K562 (cell line): ENCODE results near the gene TMC5. TPM values are rescaled to one million over a fixed set of nuclear protein-coding genes. Genes with fewer than 3 reads are reported as not detected.
A peak's percentile ranks its signal among the peaks of the same experiment; 100 is the strongest.

Source experiments
- ATAC-seq: fragments of 200-7000 bp; cut with Tn5 transposase; 3 replicates; pipeline ENCODE4 v1.9.1; 2020; ENCODE audit warnings: moderate library complexity
- BruUV-seq: library from RNA; stranded (reverse); fragments of 400-500 nt; replicated peaks from 2 replicates; lab custom pipeline; 2021; lab: Mats Ljungman, UMichigan
- CTCF ChIA-PET: fragments of 300-600 bp; formaldehyde crosslinking; extraction: SDS; loops from one replicate; lab custom pipeline; 2021; ENCODE audit warnings: low intra/inter-chr PET ratio; lab: Yijun Ruan, JAX
- POLR2A ChIA-PET: fragments of 300-600, 350-650 bp; sonication (Branson Sonifier 250); formaldehyde crosslinking; extraction: SDS; loops from one replicate; lab custom pipeline; 2021; ENCODE audit warnings: antibody characterized with exemption, inconsistent platforms; lab: Yijun Ruan, JAX
- DNase-seq, 4 experiments: peaks; one replicate each; pipeline versions ENCODE4 v3.0.0 to v3.0.0-alpha.2; 2011 to 2018; ENCODE audit warnings: low spot score in 3 of 4, mixed read lengths in 3 of 4; ENCODE audit errors: extremely low read depth in 1 of 4
- FAIRE-seq: peaks from 2 replicates; lab custom pipeline; 2011; peaks lifted over from hg19 to GRCh38; lab: Jason Lieb, UNC
- H2AFZ ChIP-seq: 2 replicates; pipeline ENCODE4 v1.6.0; 2011; ENCODE audit warnings: low read depth, low read length, control low read depth, inconsistent platforms
- H3K27ac ChIP-seq: fragments of 200-600 bp; 3 replicates; pipeline ENCODE4 v1.8.0; 2011; ENCODE audit warnings: low read depth, mild to moderate bottlenecking, control low read depth, inconsistent platforms, low read length, moderate library complexity, mixed read lengths; ENCODE audit errors: extremely low read depth
- H3K27me3 ChIP-seq, 2 experiments: fragments of 300-600 bp in 1 of 2; 2 replicates in 1 of 2; 3 replicates in 1 of 2; pipeline versions ENCODE4 v1.6.0 to v1.8.0; 2011; ENCODE audit warnings: inconsistent platforms in 2 of 2, low read length in 2 of 2, mild to moderate bottlenecking in 1 of 2, mixed read lengths in 1 of 2, moderate library complexity in 1 of 2; ENCODE audit not compliant: control insufficient read depth in 2 of 2, insufficient read depth in 2 of 2
- H3K36me3 ChIP-seq: fragments of 300-600 bp; 3 replicates; pipeline ENCODE4 v1.8.0; 2011; ENCODE audit warnings: mild to moderate bottlenecking, low read length, inconsistent platforms; ENCODE audit not compliant: control insufficient read depth, insufficient read depth
- H3K4me1 ChIP-seq, 2 experiments: fragments of 200-600 bp in 1 of 2; replicated peaks in 1 of 2; 2 replicates in 1 of 2; 3 replicates in 1 of 2; pipeline versions ENCODE4 v1.5.1 to v1.8.0; 2011; ENCODE audit warnings: inconsistent platforms in 2 of 2, low read length in 2 of 2, mild to moderate bottlenecking in 1 of 2, mixed read lengths in 1 of 2, moderate library complexity in 1 of 2; ENCODE audit not compliant: control insufficient read depth in 2 of 2, insufficient read depth in 2 of 2
- H3K4me2 ChIP-seq: 2 replicates; pipeline ENCODE4 v1.6.1; 2011; ENCODE audit warnings: low read length, control low read depth, inconsistent platforms, mixed read lengths; ENCODE audit not compliant: insufficient read depth
- H3K4me3 ChIP-seq: fragments of 200-600 bp; sonication (generic), shearing (Covaris generic); 2 replicates; pipeline ENCODE4 v1.5.1; 2016; ENCODE audit warnings: control low read depth, inconsistent platforms
- H3K79me2 ChIP-seq: fragments of 200-600 bp; 3 replicates; pipeline ENCODE4 v1.8.0; 2011; ENCODE audit warnings: low read length, inconsistent platforms; ENCODE audit not compliant: control insufficient read depth, insufficient read depth
- H3K9ac ChIP-seq, 2 experiments: 2 replicates each; pipeline versions ENCODE4 v1.6.0 to v1.6.1; 2011; ENCODE audit warnings: low read depth in 2 of 2, low read length in 2 of 2, control low read depth in 1 of 2, inconsistent platforms in 1 of 2, mild to moderate bottlenecking in 1 of 2, mixed read lengths in 1 of 2; ENCODE audit not compliant: insufficient read depth in 1 of 2
- H3K9me1 ChIP-seq: one replicate; pipeline ENCODE4 v1.6.0; 2011; ENCODE audit warnings: inconsistent platforms, mild to moderate bottlenecking, low read length, moderate library complexity; ENCODE audit not compliant: control insufficient read depth, insufficient read depth
- H3K9me3 ChIP-seq: replicated peaks from 2 replicates; pipeline ENCODE4 v1.5.1; 2011; ENCODE audit warnings: low read depth, low read length, inconsistent platforms; ENCODE audit not compliant: control insufficient read depth, insufficient read depth
- H4K20me1 ChIP-seq: replicated peaks from 2 replicates; pipeline ENCODE4 v1.6.1; 2011; ENCODE audit warnings: low read length, inconsistent platforms, mixed read lengths; ENCODE audit not compliant: control insufficient read depth, insufficient read depth
- CTBP1 ChIP-seq: fragments of 450-650 bp; IDR thresholded peaks from 2 replicates; pipeline ENCODE4 v1.6.1; 2016; ENCODE audit warnings: borderline replicate concordance
- EHMT2 ChIP-seq: fragments of 450-650 bp; IDR thresholded peaks from 2 replicates; pipeline ENCODE4 v1.6.1; 2018; ENCODE audit warnings: antibody characterized with exemption
- FOXJ3 ChIP-seq: sonication (generic); formaldehyde crosslinking; IDR thresholded peaks from 2 replicates; pipeline ENCODE4 v1.4.0; 2020; ENCODE audit warnings: mild to moderate bottlenecking, missing genetic modification reagents
- ID3 ChIP-seq, 2 experiments: fragments of 250-450 bp in 1 of 2; fragments of 450-650 bp in 1 of 2; sonication (Bioruptor Pico) in 1 of 2; IDR thresholded peaks; 2 replicates each; pipeline versions ENCODE4 v1.6.1 to v1.8.0; 2016 to 2021; ENCODE audit warnings: mild to moderate bottlenecking in 2 of 2, moderate library complexity in 2 of 2, missing compliant biosample characterization in 1 of 2, missing genetic modification characterization in 1 of 2
- MEIS2 ChIP-seq: fragments of 450-650 bp; IDR thresholded peaks from 2 replicates; pipeline ENCODE4 v1.6.1; 2014; ENCODE audit warnings: mild to moderate bottlenecking; ENCODE audit not compliant: partially characterized antibody
- NELFE ChIP-seq: IDR thresholded peaks from 2 replicates; pipeline ENCODE4 v1.6.1; 2011; ENCODE audit warnings: mild to moderate bottlenecking; ENCODE audit not compliant: insufficient read depth, insufficient read length
- NFE2 ChIP-seq: IDR thresholded peaks from 2 replicates; pipeline ENCODE4 v1.6.1; 2014; ENCODE audit warnings: antibody characterized with exemption, low read depth
- NFYB ChIP-seq: IDR thresholded peaks from 2 replicates; pipeline ENCODE4 v1.6.1; 2011; ENCODE audit warnings: mild to moderate bottlenecking, moderate library complexity; ENCODE audit not compliant: insufficient read length; ENCODE audit errors: extremely low read depth
- PRDM10 ChIP-seq: fragments of 450-650 bp; IDR thresholded peaks from 2 replicates; pipeline ENCODE4 v1.6.1; 2018; ENCODE audit not compliant: partially characterized antibody
- RBM14 ChIP-seq: fragments of 200-400 bp; formaldehyde crosslinking; IDR thresholded peaks from 2 replicates; pipeline ENCODE4 v1.6.1; 2018; ENCODE audit warnings: low read depth, mild to moderate bottlenecking, low read length, moderate library complexity, borderline replicate concordance; ENCODE audit not compliant: insufficient read depth
- SMARCC2 ChIP-seq: fragments of 450-650 bp; IDR thresholded peaks from 2 replicates; pipeline ENCODE4 v1.6.1; 2017; ENCODE audit warnings: antibody characterized with exemption, moderate library complexity, mild to moderate bottlenecking, low read depth
- SP1 ChIP-seq: sonication (generic); formaldehyde crosslinking; IDR thresholded peaks from 2 replicates; pipeline ENCODE4 v1.8.1; 2022; ENCODE audit warnings: mild to moderate bottlenecking, missing genetic modification reagents
- TEAD1 ChIP-seq, 2 experiments: fragments of 450-650 bp in 1 of 2; sonication (generic) in 1 of 2; formaldehyde crosslinking; IDR thresholded peaks; 2 replicates each; pipeline versions ENCODE4 v1.4.0 to v1.8.0; 2020 to 2022; ENCODE audit warnings: mild to moderate bottlenecking in 2 of 2, missing genetic modification reagents in 1 of 2
- TEAD4 ChIP-seq, 2 experiments: sonication (generic) in 1 of 2; formaldehyde crosslinking in 1 of 2; IDR thresholded peaks; 2 replicates each; pipeline versions ENCODE4 v1.6.1 to v1.8.0; 2012 to 2022; ENCODE audit warnings: borderline replicate concordance in 1 of 2, inconsistent platforms in 1 of 2, low read length in 1 of 2, mild to moderate bottlenecking in 1 of 2, missing genetic modification reagents in 1 of 2
- ZNF398 ChIP-seq: fragments of 250-450 bp; sonication (Bioruptor Pico); IDR thresholded peaks from 2 replicates; pipeline ENCODE4 v1.8.0; 2021; ENCODE audit warnings: moderate library complexity, mild to moderate bottlenecking, inconsistent platforms
- WGBS: fragments of 100-300 bp; shearing (Covaris generic); methylation state at CpG from one replicate; pipeline ENCODE4 v1.1.6; 2016; ENCODE audit warnings: low coverage, mixed read lengths; ENCODE audit not compliant: insufficient coverage; ENCODE audit errors: missing lambda C conversion rate; 5-methylcytosine and 5-hydroxymethylcytosine counted together
- in situ Hi-C: fragments of 300-500 bp; cut with MboI; formaldehyde crosslinking; loops from 4 replicates; pipeline ENCODE4 v1.15.0; 2018; ENCODE audit warnings: inconsistent platforms, mixed read lengths
- intact Hi-C: fragments of 100-400 bp; cut with micrococcal nuclease; formaldehyde crosslinking; loops from 2 replicates; pipeline ENCODE4 v1.14.2; 2022
- polyA plus RNA-seq, 8 experiments: library from polyadenylated mRNA; depleted of rRNA in 4 of 8; stranded (reverse) in 5 of 8; unstranded in 3 of 8; fragments of >200 nt; fragmentation: Nextera tagmentation in 2 of 8; fragmentation: Illumina TruSeq in 1 of 8; extraction: Ambion mirVana in 2 of 8; extraction: Trizol in 1 of 8; gene quantifications; 2 replicates each; pipeline versions ENCODE4 v1.2.1 to v1.2.3, GENCODE V29; 2011 to 2014; ENCODE audit warnings: inconsistent platforms in 1 of 8, missing spikeins in 1 of 8
- total RNA-seq, 7 experiments: library from RNA; depleted of rRNA in 6 of 7; stranded (reverse); fragments of >200 nt in 6 of 7; fragmentation: Illumina TruSeq in 2 of 7; extraction: Trizol in 2 of 7; gene quantifications; 2 replicates each; pipeline versions ENCODE4 v1.2.1 to v1.2.3, GENCODE V29; 2011 to 2021; ENCODE audit warnings: low replicate concordance in 1 of 7

Gene TMC5
- total and polyA plus RNA-seq, 9 of the 15 experiments (the other 6 are each of a cell fraction or from before 2014, with no cell fraction given), result 0.83 to 2.6 (median 1.6) TPM

GRCh38 chr16:19438739-19439138 lies 21.1 kb downstream of the TMC5 start (continued):
- TF ChIP-seq MEIS2 (peak; percentile 63), SP1 (no peak), NELFE (no peak), RBM14 (no peak)

GRCh38 chr16:19439483-19439882 lies 21.8 kb downstream of the TMC5 start:
- FAIRE-seq (no peak), DNase-seq (no peak), ATAC-seq (no peak)
- intact Hi-C loops (no loop called here), in situ Hi-C loops (no loop called here)
- Histone ChIP-seq H3K36me3 (no peaks in the 10 kb centered on the region), H3K9me1 (no peaks in the 10 kb centered on the region), H4K20me1 (no peaks in the 10 kb centered on the region), H2AFZ (peak overlapping the region; percentile 42; the same call in 1 of the 2 replicates), H3K4me2 (no peak overlapping the region), H3K9me3 (no peaks in the 10 kb centered on the region; the same call in 1 of the 2 replicates), H3K27me3 (peaks cover 0 to 7% of the 10 kb centered on the region in 2 experiments; a peak in 2 of 5 replicates), H3K4me1 (no peaks in the 10 kb centered on the region; a peak in 2 of 5 replicates), H3K27ac (no peak overlapping the region), H3K4me3 (no peak overlapping the region), H3K79me2 (no peaks in the 10 kb centered on the region), H3K9ac (no peak overlapping the region)
- BruUV-seq, result no TSS peak
- POLR2A ChIA-PET, result interaction anchor here (0.9 kb wide), 1 partner anchor 38 kb away, joined by 3 read pairs; no protein-coding TSS in a partner anchor
- CTCF ChIA-PET, result no interaction called here
- WGBS, result 7% methylated on average over 4 of the region's 4 CpGs
- TF ChIP-seq ID3 (CRISPR knock-in tag; IDR thresholded peaks at IDR 0.05), result no peak
- TF ChIP-seq ID3 (tag; IDR thresholded peaks at IDR 0.05), result no peak
- peak; percentile 68 for TF ChIP-seq TEAD4 (IDR thresholded peaks at IDR 0.05; ENCODE audit: low read length)
- no peak for TF ChIP-seq TEAD4 (CRISPR knock-in tag; IDR thresholded peaks at IDR 0.05; ENCODE audit: borderline replicate concordance)
- TF ChIP-seq PRDM10, result no peak
- TF ChIP-seq NFYB, result no peak
- 0 out of 2 replicates have a peak, but pooled peaks have one; percentile 22 for TF ChIP-seq NFE2
- TF ChIP-seq EHMT2, result 0 out of 2 replicates have a peak, but pooled peaks have one; percentile 18
- peak in 1 of 2 experiments; percentile 89; a peak in 2 of 4 replicates for TF ChIP-seq TEAD1 (CRISPR knock-in tag; IDR thresholded peaks at IDR 0.05)
- TF ChIP-seq CTBP1, result 0 out of 2 replicates have a peak, but pooled peaks have one; percentile 14
- no peak for TF ChIP-seq SMARCC2
- no peak for TF ChIP-seq FOXJ3 (CRISPR knock-in tag)
- no peak for TF ChIP-seq ZNF398 (CRISPR knock-in tag)
